ENCODE data around the gene RPH3AL.

RPH3AL gene

DNA sequence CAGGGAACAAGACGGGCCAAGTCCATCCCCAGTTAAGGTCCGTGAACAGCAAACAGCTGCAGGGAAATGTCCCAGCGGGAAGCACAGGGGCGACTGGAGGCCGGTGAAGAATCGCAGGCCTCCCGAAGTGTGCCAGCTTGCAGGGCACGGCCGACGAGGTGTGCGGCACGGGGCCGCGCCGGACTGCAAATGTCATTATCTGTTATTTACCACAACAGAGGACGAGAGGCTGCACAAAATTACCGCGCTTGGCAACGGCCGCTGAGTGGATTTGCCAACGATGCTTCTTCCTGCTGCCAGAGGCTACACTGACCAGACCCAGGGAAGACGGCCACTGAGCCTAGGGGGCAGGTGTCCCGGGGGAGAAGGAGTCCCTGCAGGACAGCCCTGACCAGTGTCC, 53.1 kb downstream of the RPH3AL start:
- no peak overlapping the region for H3K27ac ChIP-seq
- TF ChIP-seq CTCF (IDR thresholded peaks at IDR 0.05) = no peak
- no peak for TF ChIP-seq ZFX (IDR thresholded peaks at IDR 0.05; ENCODE audit: borderline replicate concordance)

GRCh38 chr17:298791-299450, 53.7 kb downstream of the RPH3AL start:
- no peak for TF ChIP-seq CTCF (IDR thresholded peaks at IDR 0.05)
- TF ChIP-seq ZFX (IDR thresholded peaks at IDR 0.05; ENCODE audit: borderline replicate concordance) = no peak
- H3K27ac ChIP-seq = no peak overlapping the region

GRCh38 chr17:297758-298157, 54.8 kb downstream of the RPH3AL start:
- TF ChIP-seq ZFX (IDR thresholded peaks at IDR 0.05; ENCODE audit: borderline replicate concordance) (no peak), CTCF (IDR thresholded peaks at IDR 0.05) (no peak)
- H3K27ac ChIP-seq = no peak overlapping the region

- TF ChIP-seq ZFX (IDR thresholded peaks at IDR 0.05; ENCODE audit: borderline replicate concordance) = no peak
- no peak for TF ChIP-seq CTCF (IDR thresholded peaks at IDR 0.05)
- H3K27ac ChIP-seq = no peak overlapping the region
Observed at GRCh38 chr17:296906-297690, 55.5 kb downstream of the RPH3AL start.

- TF ChIP-seq ZFX (IDR thresholded peaks at IDR 0.05; ENCODE audit: borderline replicate concordance) (no peak), CTCF (IDR thresholded peaks at IDR 0.05) (no peak)
Observed at GRCh38 chr17:296379-296778, 56.2 kb downstream of the RPH3AL start.

GRCh38 chr17:292531-293382, 59.9 kb downstream of the RPH3AL start:
- H3K27ac ChIP-seq = no peak overlapping the region
- TF ChIP-seq CTCF (IDR thresholded peaks at IDR 0.05) = no peak
- TF ChIP-seq ZFX (IDR thresholded peaks at IDR 0.05; ENCODE audit: borderline replicate concordance) = no peak

More at GRCh38 chr17:296379-296778, 56.2 kb downstream of the RPH3AL start:
- H3K27ac ChIP-seq = no peak overlapping the region

Measured in 22Rv1 (cell line).